Choroid plexus epithelial cell (primary cell): ENCODE measurements around the gene SPINK4.
A peak's percentile ranks its signal among the peaks of the same experiment; 100 is the strongest.

Experiments used
- DNase-seq: peaks from one replicate; pipeline ENCODE4 v3.0.0-alpha.2; 2010; ENCODE audit warnings: low read depth
- H3K4me3 ChIP-seq: 2 replicates; pipeline ENCODE4 v1.5.1; 2011; ENCODE audit warnings: low read depth, mild to moderate bottlenecking, control low read depth, low read length, moderate library complexity
- CTCF ChIP-seq: conservative IDR thresholded peaks from 2 replicates; pipeline ENCODE4 v1.5.1; 2011; ENCODE audit warnings: low read depth, mild to moderate bottlenecking, control low read depth, inconsistent platforms, low read length, moderate library complexity

SPINK4 gene

GRCh38 chr9:33229359-33230114 lies 10.4 kb upstream of the SPINK4 start:
- no peak for TF ChIP-seq CTCF
- no peak overlapping the region for H3K4me3 ChIP-seq
- no peak for DNase-seq

- DNase-seq: peak; percentile 27
- no peak for TF ChIP-seq CTCF
- no peak overlapping the region for H3K4me3 ChIP-seq
Observed at GRCh38 chr9:33230756-33231622, 9.0 kb upstream of the SPINK4 start.

DNA sequence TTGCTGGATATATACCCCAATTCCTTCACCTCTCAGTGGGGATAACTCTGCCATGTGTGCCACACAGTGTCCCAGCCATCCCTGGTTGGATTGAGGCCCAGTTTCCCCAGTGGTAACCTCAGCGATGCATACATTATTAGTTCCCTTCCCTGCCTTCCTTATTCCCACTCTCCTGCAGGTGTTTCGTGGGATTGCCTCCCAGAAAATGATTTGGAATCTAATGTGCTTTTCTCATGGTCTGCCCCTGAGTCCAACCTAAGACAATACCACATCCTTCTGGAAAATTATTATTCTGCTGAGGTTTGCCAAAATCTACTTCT lies 8.4 kb upstream of the SPINK4 start:
- no peak overlapping the region for H3K4me3 ChIP-seq
- no peak for TF ChIP-seq CTCF
- no peak for DNase-seq

GRCh38 chr9:33232815-33233214 lies 7.2 kb upstream of the SPINK4 start:
- H3K4me3 ChIP-seq: no peak overlapping the region
- no peak for TF ChIP-seq CTCF
- DNase-seq: no peak

DNA sequence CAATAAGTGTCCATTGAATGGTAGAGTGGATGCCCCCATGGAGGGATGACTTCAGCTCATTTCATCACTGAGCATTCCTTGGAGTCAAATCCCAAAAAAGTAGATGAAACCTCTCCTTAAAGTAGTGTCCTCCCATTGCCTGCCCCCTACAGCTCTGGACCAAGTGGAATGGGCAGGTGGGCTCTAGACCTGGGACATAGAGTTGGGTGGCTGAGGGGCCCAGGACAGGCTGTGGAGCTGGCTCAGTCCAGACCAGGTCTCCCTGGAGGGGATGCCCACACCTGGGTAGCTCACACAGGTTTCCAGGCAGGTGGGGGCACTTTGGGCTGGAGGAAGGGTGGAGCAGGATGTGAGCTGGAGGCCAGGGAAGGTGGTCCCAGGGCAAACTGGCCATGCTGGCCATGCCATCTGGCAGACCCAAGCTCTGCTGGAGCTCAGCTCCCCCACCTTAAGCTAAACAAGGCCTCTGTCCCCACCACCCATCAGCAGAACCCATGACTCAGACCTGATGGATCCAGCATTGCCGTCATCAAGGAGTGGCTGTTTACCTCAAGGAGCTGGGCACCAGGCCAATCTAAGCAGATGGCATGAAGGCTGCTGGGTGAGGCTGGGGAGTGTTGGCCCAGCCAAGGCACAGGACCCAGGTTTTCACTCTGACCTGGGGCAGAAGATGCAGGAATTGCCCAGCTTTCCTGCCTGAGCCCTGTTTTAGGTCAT lies 6.2 kb upstream of the SPINK4 start:
- DNase-seq: peak; percentile 87
- TF ChIP-seq CTCF: no peak
- no peak overlapping the region for H3K4me3 ChIP-seq

DNA sequence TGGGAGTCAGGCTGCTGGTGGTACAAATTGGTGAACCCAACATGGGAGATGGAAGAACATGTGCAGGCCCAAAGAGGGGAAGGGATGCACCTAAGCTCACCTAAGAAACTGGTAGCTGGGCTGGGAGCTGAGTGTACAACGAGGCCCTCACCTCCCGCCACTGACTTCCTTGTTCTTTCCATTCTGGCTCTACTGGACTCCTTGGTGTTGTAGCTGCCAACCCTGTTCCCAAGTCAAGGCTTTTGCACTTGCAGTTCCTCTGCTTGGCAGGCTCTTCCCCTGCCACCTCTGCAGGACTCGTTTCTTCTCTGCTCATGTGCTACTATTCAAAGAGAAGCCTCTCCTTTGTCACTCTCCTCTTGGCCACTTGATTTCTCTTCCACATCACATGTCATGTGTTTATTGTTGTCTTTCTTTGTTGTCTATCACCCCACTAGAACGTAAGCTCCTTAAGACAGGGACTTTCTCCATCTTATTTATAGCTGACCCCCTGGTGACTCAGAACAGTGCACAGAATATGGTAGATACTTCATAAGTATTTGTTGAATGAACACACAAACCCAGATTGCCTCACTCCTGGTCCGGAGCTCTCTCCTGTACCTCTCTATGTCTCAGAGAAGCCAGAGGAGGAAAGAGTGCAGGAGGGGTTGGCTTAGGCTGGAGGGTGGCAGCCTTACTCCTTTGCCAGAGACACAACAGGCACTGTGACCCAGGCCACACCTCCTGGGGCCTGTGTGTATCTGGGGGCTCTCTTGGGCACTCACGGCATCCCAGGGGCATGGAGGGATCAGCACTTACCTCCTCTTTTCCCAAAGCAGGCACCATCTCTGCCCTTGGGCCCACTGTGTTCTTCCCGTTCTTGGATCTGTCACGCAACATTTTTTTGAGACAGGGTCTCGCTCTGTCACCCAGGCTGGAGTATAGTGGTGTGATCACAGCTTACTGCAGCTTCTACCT lies 5.2 kb upstream of the SPINK4 start:
- H3K4me3 ChIP-seq: no peak overlapping the region
- DNase-seq: peak; percentile 59
- no peak for TF ChIP-seq CTCF
